H9 (cell line): ENCODE measurements around the gene ITGA1. TPM values are rescaled to one million over a fixed set of nuclear protein-coding genes. Genes with fewer than 3 reads are reported as not detected.

Experiments
- DNase-seq: peaks from one replicate; pipeline ENCODE4 v3.0.0-alpha.2; 2017
- H2AFZ ChIP-seq: one replicate; pipeline ENCODE4 v1.6.1; 2013; ENCODE audit warnings: mild to moderate bottlenecking, low read length, control low read depth, moderate library complexity
- H2AK5ac ChIP-seq: 2 replicates; pipeline ENCODE4 v1.6.1; 2013; ENCODE audit warnings: low read length, control low read depth, mixed read lengths; ENCODE audit not compliant: insufficient read length
- H2BK120ac ChIP-seq: one replicate; pipeline ENCODE4 v1.6.1; 2013; ENCODE audit warnings: low read depth, mild to moderate bottlenecking, low read length, control low read depth, inconsistent platforms; ENCODE audit not compliant: poor library complexity, severe bottlenecking
- H2BK12ac ChIP-seq: 2 replicates; pipeline ENCODE4 v1.6.1; 2013; ENCODE audit warnings: low read length, control low read depth, mixed read lengths, low read depth; ENCODE audit not compliant: insufficient read length
- H2BK15ac ChIP-seq: 2 replicates; pipeline ENCODE4 v1.6.1; 2013; ENCODE audit warnings: low read depth, low read length, control low read depth
- H2BK20ac ChIP-seq: one replicate; pipeline ENCODE4 v1.6.1; 2013; ENCODE audit warnings: low read depth, mild to moderate bottlenecking, low read length, control low read depth, inconsistent platforms; ENCODE audit not compliant: poor library complexity, severe bottlenecking
- H2BK5ac ChIP-seq: 2 replicates; pipeline ENCODE4 v1.6.1; 2013; ENCODE audit warnings: low read length, control low read depth, mixed read lengths; ENCODE audit not compliant: insufficient read length
- H3K14ac ChIP-seq: 2 replicates; pipeline ENCODE4 v1.6.1; 2013; ENCODE audit warnings: low read length, control low read depth; ENCODE audit not compliant: insufficient read depth
- H3K18ac ChIP-seq: 2 replicates; pipeline ENCODE4 v1.6.1; 2013; ENCODE audit warnings: low read depth, mild to moderate bottlenecking, mixed read lengths, low read length, control low read depth; ENCODE audit not compliant: insufficient read length
- H3K23ac ChIP-seq: 2 replicates; pipeline ENCODE4 v1.6.1; 2013; ENCODE audit warnings: low read length, control low read depth, mixed read lengths, low read depth; ENCODE audit not compliant: insufficient read length
- H3K23me2 ChIP-seq: 2 replicates; pipeline ENCODE4 v1.6.1; 2013; ENCODE audit warnings: low read depth, mild to moderate bottlenecking, mixed read lengths, low read length, control low read depth; ENCODE audit not compliant: insufficient read length, poor library complexity, severe bottlenecking
- H3K27ac ChIP-seq: 2 replicates; pipeline ENCODE4 v1.5.1; 2013; ENCODE audit warnings: low read length, control low read depth, mixed read lengths, low read depth; ENCODE audit not compliant: insufficient read length
- H3K27me3 ChIP-seq: 2 replicates; pipeline ENCODE4 v1.6.1; 2013; ENCODE audit warnings: low read length, control low read depth, inconsistent platforms; ENCODE audit not compliant: insufficient read depth
- H3K4ac ChIP-seq: 2 replicates; pipeline ENCODE4 v1.6.1; 2013; ENCODE audit warnings: low read depth, mild to moderate bottlenecking, control low read depth, inconsistent platforms, low read length, moderate library complexity
- H3K4me1 ChIP-seq: 2 replicates; pipeline ENCODE4 v1.6.1; 2013; ENCODE audit warnings: low read length, control low read depth, inconsistent platforms; ENCODE audit not compliant: insufficient read depth
- H3K4me2 ChIP-seq: 2 replicates; pipeline ENCODE4 v1.6.1; 2013; ENCODE audit warnings: low read length, control low read depth, mixed read lengths; ENCODE audit not compliant: insufficient read length, insufficient read depth
- H3K56ac ChIP-seq: 2 replicates; pipeline ENCODE4 v1.6.1; 2013; ENCODE audit warnings: low read depth, mild to moderate bottlenecking, mixed read lengths, low read length, control low read depth; ENCODE audit not compliant: insufficient read length
- H3K79me1 ChIP-seq: 2 replicates; pipeline ENCODE4 v1.6.1; 2013; ENCODE audit warnings: low read depth, mild to moderate bottlenecking, moderate library complexity, low read length, control low read depth, inconsistent platforms; ENCODE audit not compliant: insufficient read depth, poor library complexity, severe bottlenecking
- H3K79me2 ChIP-seq: 2 replicates; pipeline ENCODE4 v1.6.1; 2013; ENCODE audit warnings: low read length, control low read depth, inconsistent platforms; ENCODE audit not compliant: insufficient read depth
- H3K9ac ChIP-seq: 2 replicates; pipeline ENCODE4 v1.6.1; 2013; ENCODE audit warnings: low read length, control low read depth, mixed read lengths; ENCODE audit not compliant: insufficient read length; ENCODE audit errors: extremely low read depth
- H3K9me3 ChIP-seq: one replicate; pipeline ENCODE4 v1.6.1; 2013; ENCODE audit warnings: low read depth, low read length, inconsistent platforms; ENCODE audit not compliant: control insufficient read depth
- H3T11ph ChIP-seq: one replicate; pipeline ENCODE4 v1.6.1; 2013; ENCODE audit warnings: mild to moderate bottlenecking, low read length, control low read depth, inconsistent platforms
- H4K20me1 ChIP-seq: one replicate; pipeline ENCODE4 v1.6.1; 2013; ENCODE audit not compliant: control insufficient read depth, insufficient read length, insufficient read depth
- H4K5ac ChIP-seq: 2 replicates; pipeline ENCODE4 v1.6.1; 2013; ENCODE audit warnings: low read depth, mild to moderate bottlenecking, mixed read lengths, low read length, control low read depth; ENCODE audit not compliant: insufficient read length
- H4K8ac ChIP-seq: replicated peaks from 2 replicates; pipeline ENCODE4 v1.6.1; 2013; ENCODE audit warnings: low read length, control low read depth, mixed read lengths, low read depth; ENCODE audit not compliant: insufficient read length
- H4K91ac ChIP-seq: 2 replicates; pipeline ENCODE4 v1.6.1; 2013; ENCODE audit warnings: low read depth, mild to moderate bottlenecking, moderate library complexity, mixed read lengths, low read length, control low read depth; ENCODE audit not compliant: insufficient read length
- H3K27ac Mint-ChIP-seq, 3 experiments: 2 replicates in 2 of 3; 3 replicates in 1 of 3; pipeline ENCODE4 v1.8.0; 2020 to 2021; ENCODE audit warnings: mixed read lengths in 3 of 3, mild to moderate bottlenecking in 1 of 3, moderate library complexity in 1 of 3
- H3K27me3 Mint-ChIP-seq: 2 replicates; pipeline ENCODE4 v1.8.0; 2021; ENCODE audit warnings: low read depth, mild to moderate bottlenecking, moderate library complexity, mixed read lengths
- H3K36me3 Mint-ChIP-seq, 3 experiments: 2 replicates in 2 of 3; 3 replicates in 1 of 3; pipeline ENCODE4 v1.8.0; 2020 to 2021; ENCODE audit warnings: low read depth in 3 of 3, mixed read lengths in 3 of 3; ENCODE audit not compliant: insufficient read depth in 1 of 3
- H3K4me1 Mint-ChIP-seq, 2 experiments: 2 replicates each; pipeline ENCODE4 v1.8.0; 2020; ENCODE audit warnings: mixed read lengths in 2 of 2
- H3K4me3 Mint-ChIP-seq, 2 experiments: 2 replicates in 1 of 2; 3 replicates in 1 of 2; pipeline ENCODE4 v1.8.0; 2020 to 2021; ENCODE audit warnings: mild to moderate bottlenecking in 2 of 2, mixed read lengths in 2 of 2, moderate library complexity in 1 of 2
- H3K9me3 Mint-ChIP-seq, 2 experiments: 2 replicates in 1 of 2; 3 replicates in 1 of 2; pipeline ENCODE4 v1.8.0; 2020; ENCODE audit warnings: mild to moderate bottlenecking in 2 of 2, mixed read lengths in 2 of 2, moderate library complexity in 1 of 2
- CTCF ChIP-seq: fragments of 200-600 bp; sonication (generic); conservative IDR thresholded peaks from 3 replicates; pipeline ENCODE4 v1.8.0; 2021; ENCODE audit warnings: antibody characterized with exemption, mild to moderate bottlenecking
- WGBS: extraction: QIAGEN DNeasy Blood & Tissue Kit; methylation state at CpG from one replicate; pipeline ENCODE4 v1.1.7; 2013; ENCODE audit warnings: missing lambda C conversion rate, low lambda C conversion rate, mixed read lengths; ENCODE audit not compliant: insufficient read length; ENCODE audit errors: extremely low coverage; 5-methylcytosine and 5-hydroxymethylcytosine counted together
- total RNA-seq: library from RNA; stranded (reverse); gene quantifications from 2 replicates; pipeline ENCODE4 v1.2.1, GENCODE V29; 2021

Gene ITGA1
- total RNA-seq, 1 experiment from 2014 or later, result 3.9 TPM

- H3K9ac ChIP-seq, result no peak overlapping the region
- TF ChIP-seq CTCF, result no peak
- Mint-ChIP-seq H3K9me3 (peaks cover 5 to 8% of the 10 kb centered on the region in 2 experiments; a peak in 3 of 5 replicates), H3K27me3 (no peaks in the 10 kb centered on the region), H3K4me3 (no peak overlapping the region), H3K27ac (no peak overlapping the region), H3K36me3 (peaks cover 0 to 8% (median 1%) of the 10 kb centered on the region in 3 experiments; a peak in 2 of 7 replicates), H3K4me1 (no peaks in the 10 kb centered on the region)
- H2BK5ac ChIP-seq, result no peak overlapping the region
- no peak overlapping the region for H2AK5ac ChIP-seq
- H2BK15ac ChIP-seq, result no peak overlapping the region
- no peak overlapping the region for H3K18ac ChIP-seq
- no CpG with 5 or more reads among the region's 2 CpGs for WGBS
- no peak overlapping the region for H2BK120ac ChIP-seq
- H2AFZ ChIP-seq, result no peak overlapping the region
- no peak for DNase-seq
- H4K5ac ChIP-seq, result no peak overlapping the region
- no peak overlapping the region for H2BK20ac ChIP-seq
- no peak overlapping the region for H4K91ac ChIP-seq
- no peak overlapping the region for H2BK12ac ChIP-seq
- no peak overlapping the region for H3K4me2 ChIP-seq
- H3K14ac ChIP-seq, result no peak overlapping the region
- no peak overlapping the region for H3K56ac ChIP-seq
- no peak overlapping the region for H3T11ph ChIP-seq
- H3K27ac ChIP-seq, result no peak overlapping the region
- H3K23me2 ChIP-seq, result no peaks in the 10 kb centered on the region
- no peaks in the 10 kb centered on the region for H3K27me3 ChIP-seq
- H4K20me1 ChIP-seq, result no peaks in the 10 kb centered on the region
- H3K79me2 ChIP-seq, result no peaks in the 10 kb centered on the region
- H3K79me1 ChIP-seq, result no peaks in the 10 kb centered on the region
- no peak overlapping the region for H3K4ac ChIP-seq
- no peaks in the 10 kb centered on the region for H3K9me3 ChIP-seq
- no peak overlapping the region for H4K8ac ChIP-seq
- H3K4me1 ChIP-seq, result no peaks in the 10 kb centered on the region
- H3K23ac ChIP-seq, result no peak overlapping the region
Observed at GRCh38 chr5:52831786-52832511, 44.2 kb downstream of the ITGA1 start.
